Stomach (tissue), 4 donors: ENCODE measurements around the gene GORASP1.

Experiments
- CTCF ChIP-seq, 7 experiments: fragments of 450-650 bp in 4 of 7; fragments of 200-600 bp in 3 of 7; sonication (generic) in 3 of 7; IDR thresholded peaks; one replicate each; pipeline ENCODE4 v1.5.1; 2016 to 2019; ENCODE audit warnings: antibody characterized with exemption in 7 of 7, control low read depth in 2 of 7, mild to moderate bottlenecking in 1 of 7
- EP300 ChIP-seq: sonication (generic); formaldehyde crosslinking; IDR thresholded peaks from one replicate; pipeline ENCODE4 v1.6.1; 2017; ENCODE audit warnings: antibody characterized with exemption
- POLR2A ChIP-seq, 4 donors: fragments of 450-650 bp; IDR thresholded peaks; one replicate each; pipeline ENCODE4 v1.6.1; 2016; ENCODE audit warnings: antibody characterized with exemption in 4 of 4, control low read depth in 2 of 4, mild to moderate bottlenecking in 1 of 4, moderate library complexity in 1 of 4

GRCh38 chr3:39137435-39137936 lies 30.1 kb upstream of the GORASP1 start:
- no peak for TF ChIP-seq CTCF (IDR thresholded peaks at IDR 0.05)
- TF ChIP-seq POLR2A (IDR thresholded peaks at IDR 0.05) = no peak
- TF ChIP-seq EP300 = no peak
